GM23338 (cell line): ENCODE measurements around the gene MMD. TPM values are rescaled to one million over a fixed set of nuclear protein-coding genes. Genes with fewer than 3 reads are reported as not detected.

Experiments
- ATAC-seq: fragments of 200-7000 bp; cut with Tn5 transposase; 3 replicates; pipeline ENCODE4 v1.9.1; 2020
- DNase-seq: peaks from one replicate; pipeline ENCODE4 v3.0.0-alpha.2; 2015; ENCODE audit warnings: low spot score
- H2AFZ ChIP-seq: fragments of 200-600 bp; sonication (generic); 2 replicates; pipeline ENCODE4 v1.8.0; 2016; ENCODE audit warnings: antibody characterized with exemption, mild to moderate bottlenecking, moderate library complexity
- H3F3A ChIP-seq: fragments of 200-600 bp; sonication (generic); replicated peaks from 2 replicates; pipeline ENCODE4 v1.8.0; 2017; ENCODE audit warnings: antibody characterized with exemption, mixed run types, low read depth
- H3K27ac ChIP-seq: fragments of 200-600 bp; sonication (generic); 2 replicates; pipeline ENCODE4 v1.6.1; 2016; ENCODE audit warnings: low read depth
- H3K27me3 ChIP-seq: fragments of 200-600 bp; sonication (generic); 2 replicates; pipeline ENCODE4 v1.8.0; 2016; ENCODE audit warnings: mild to moderate bottlenecking, mixed run types, moderate library complexity; ENCODE audit not compliant: insufficient read depth
- H3K36me3 ChIP-seq: fragments of 200-600 bp; sonication (generic); 2 replicates; pipeline ENCODE4 v1.8.0; 2016; ENCODE audit warnings: mild to moderate bottlenecking; ENCODE audit not compliant: insufficient read depth
- H3K4me1 ChIP-seq: fragments of 200-600 bp; sonication (generic); 2 replicates; pipeline ENCODE4 v1.8.0; 2016; ENCODE audit warnings: mild to moderate bottlenecking, moderate library complexity; ENCODE audit not compliant: insufficient read depth
- H3K4me2 ChIP-seq: fragments of 200-600 bp; sonication (generic); 2 replicates; pipeline ENCODE4 v1.7.1; 2017; ENCODE audit warnings: mixed run types
- H3K4me3 ChIP-seq: fragments of 200-600 bp; sonication (generic); 2 replicates; pipeline ENCODE4 v1.6.1; 2016; ENCODE audit warnings: mixed run types
- H3K79me2 ChIP-seq: fragments of 200-600 bp; sonication (generic); replicated peaks from 2 replicates; pipeline ENCODE4 v1.8.0; 2017; ENCODE audit warnings: mild to moderate bottlenecking; ENCODE audit not compliant: insufficient read depth
- H3K9me2 ChIP-seq: fragments of 200-600 bp; sonication (generic); 2 replicates; pipeline ENCODE4 v1.8.0; 2017; ENCODE audit not compliant: insufficient read depth
- H4K20me1 ChIP-seq: fragments of 200-600 bp; sonication (generic); replicated peaks from 2 replicates; pipeline ENCODE4 v1.8.0; 2017; ENCODE audit warnings: mild to moderate bottlenecking; ENCODE audit not compliant: insufficient read depth
- H3K27ac Mint-ChIP-seq: 2 replicates; pipeline ENCODE4 v1.8.0; 2020; ENCODE audit warnings: inconsistent platforms, mild to moderate bottlenecking, moderate library complexity, mixed read lengths
- H3K27me3 Mint-ChIP-seq: 3 replicates; pipeline ENCODE4 v1.8.0; 2022; ENCODE audit warnings: low read depth, mild to moderate bottlenecking, moderate library complexity, mixed read lengths, inconsistent platforms; ENCODE audit not compliant: insufficient read depth, poor library complexity
- H3K36me3 Mint-ChIP-seq: 3 replicates; pipeline ENCODE4 v1.8.0; 2021; ENCODE audit warnings: low read depth, mild to moderate bottlenecking, inconsistent platforms, moderate library complexity, mixed read lengths
- H3K4me1 Mint-ChIP-seq: 3 replicates; pipeline ENCODE4 v1.8.0; 2020; ENCODE audit warnings: mild to moderate bottlenecking, inconsistent platforms, mixed read lengths
- H3K4me3 Mint-ChIP-seq: 3 replicates; pipeline ENCODE4 v1.8.0; 2021; ENCODE audit warnings: moderate library complexity, mild to moderate bottlenecking, inconsistent platforms, mixed read lengths
- H3K9me3 Mint-ChIP-seq: 3 replicates; pipeline ENCODE4 v1.8.0; 2020; ENCODE audit warnings: moderate library complexity, mild to moderate bottlenecking, inconsistent platforms, mixed read lengths
- CREB1 ChIP-seq: fragments of 250-450 bp; sonication (Bioruptor Pico); IDR thresholded peaks from 2 replicates; pipeline ENCODE4 v1.5.0; 2020; ENCODE audit warnings: low read depth, mild to moderate bottlenecking, moderate library complexity
- CTCF ChIP-seq, 2 experiments: fragments of 200-600 bp in 1 of 2; sonication (generic) in 1 of 2; conservative IDR thresholded peaks; 2 replicates each; pipeline versions ENCODE4 v1.5.1 to v1.6.1; 2016 to 2017; ENCODE audit warnings: antibody characterized with exemption in 2 of 2, low read depth in 2 of 2, mild to moderate bottlenecking in 2 of 2, moderate library complexity in 1 of 2
- EZH2 ChIP-seq: fragments of 200-600 bp; sonication (generic); IDR thresholded peaks from one replicate; pipeline ENCODE4 v1.8.0; 2017; ENCODE audit warnings: antibody characterized with exemption, mild to moderate bottlenecking, low read depth; ENCODE audit not compliant: unreplicated experiment
- JUNB ChIP-seq: IDR thresholded peaks from one replicate; pipeline ENCODE4 v1.6.1; 2016; ENCODE audit warnings: antibody characterized with exemption; ENCODE audit not compliant: unreplicated experiment
- NANOG ChIP-seq: IDR thresholded peaks from 2 replicates; pipeline ENCODE4 v1.6.1; 2016; ENCODE audit warnings: antibody characterized with exemption, borderline replicate concordance
- POLR2AphosphoS5 ChIP-seq: IDR thresholded peaks from 2 replicates; pipeline ENCODE4 v1.6.1; 2016; ENCODE audit warnings: antibody characterized with exemption, low read depth
- STAT1 ChIP-seq: IDR thresholded peaks from one replicate; pipeline ENCODE4 v1.6.1; 2016; ENCODE audit warnings: antibody characterized with exemption; ENCODE audit not compliant: unreplicated experiment
- ZNF114 ChIP-seq: fragments of 250-450 bp; sonication (Bioruptor Pico); IDR thresholded peaks from 2 replicates; pipeline ENCODE4 v1.5.0; 2020; ENCODE audit warnings: mild to moderate bottlenecking, moderate library complexity
- ZNF331 ChIP-seq: fragments of 250-450 bp; sonication (Bioruptor Pico); IDR thresholded peaks from 2 replicates; pipeline ENCODE4 v1.5.0; 2020; ENCODE audit warnings: low read depth, mild to moderate bottlenecking, moderate library complexity
- polyA plus RNA-seq: library from polyadenylated mRNA; unstranded; fragments of >200 nt; fragmentation: Nextera tagmentation; extraction: Ambion mirVana; gene quantifications from 2 replicates; pipeline ENCODE4 v1.2.1, GENCODE V29; 2016
- total RNA-seq: library from RNA; depleted of rRNA; stranded (reverse); fragments of >200 nt; shearing (Covaris generic); gene quantifications from 2 replicates; pipeline ENCODE4 v1.2.3, GENCODE V29; 2014
- TF ChIP-seq, protein P1 (sequence below): fragments of 250-450 bp; sonication (Bioruptor Pico); IDR thresholded peaks from 2 replicates; pipeline ENCODE4 v1.5.0; 2020; ENCODE audit warnings: mild to moderate bottlenecking, moderate library complexity

MMD gene
- total and polyA plus RNA-seq, 2 experiments from 2014 or later, result 46.4 to 47.0 TPM

DNA sequence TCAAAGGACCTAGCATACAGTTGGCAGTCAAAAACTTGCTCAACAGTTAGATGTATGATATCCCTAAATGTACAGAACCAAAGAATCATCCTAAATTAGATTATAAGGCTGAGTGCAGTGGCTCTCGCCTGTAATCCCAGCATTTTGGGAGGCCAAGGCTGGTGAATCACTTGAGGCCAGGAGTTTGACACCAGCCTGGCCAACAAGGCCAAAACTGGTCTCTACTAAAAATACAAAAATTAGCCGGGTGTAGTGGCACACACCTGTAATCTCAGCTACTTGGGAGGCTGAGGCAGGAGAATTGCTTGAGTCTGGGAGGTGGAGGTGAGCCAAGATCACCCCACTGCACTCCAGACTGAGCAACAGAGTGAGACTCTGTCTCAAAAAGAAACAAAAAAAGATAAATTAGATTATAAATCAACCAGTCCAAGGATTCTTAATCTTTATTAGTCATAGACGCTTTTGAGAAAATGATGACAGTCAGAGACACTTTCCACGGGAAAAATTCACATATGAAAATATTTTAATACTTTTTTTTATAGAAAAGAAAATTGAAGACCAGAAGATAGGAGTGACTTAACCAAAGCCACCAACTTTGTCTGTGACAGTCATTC lies 77.6 kb downstream of the MMD start:
- no peaks in the 10 kb centered on the region for H3K79me2 ChIP-seq
- no peak overlapping the region for H2AFZ ChIP-seq
- H4K20me1 ChIP-seq, result no peaks in the 10 kb centered on the region
- peaks cover 6% of the 10 kb centered on the region for H3K4me1 Mint-ChIP-seq
- no peaks in the 10 kb centered on the region for H3K36me3 ChIP-seq
- no peak overlapping the region for H3K27ac ChIP-seq
- peaks cover 2% of the 10 kb centered on the region for H3K27me3 Mint-ChIP-seq
- H3K4me1 ChIP-seq, result no peaks in the 10 kb centered on the region
- H3F3A ChIP-seq, result no peaks in the 10 kb centered on the region
- TF ChIP-seq, protein P1, sequence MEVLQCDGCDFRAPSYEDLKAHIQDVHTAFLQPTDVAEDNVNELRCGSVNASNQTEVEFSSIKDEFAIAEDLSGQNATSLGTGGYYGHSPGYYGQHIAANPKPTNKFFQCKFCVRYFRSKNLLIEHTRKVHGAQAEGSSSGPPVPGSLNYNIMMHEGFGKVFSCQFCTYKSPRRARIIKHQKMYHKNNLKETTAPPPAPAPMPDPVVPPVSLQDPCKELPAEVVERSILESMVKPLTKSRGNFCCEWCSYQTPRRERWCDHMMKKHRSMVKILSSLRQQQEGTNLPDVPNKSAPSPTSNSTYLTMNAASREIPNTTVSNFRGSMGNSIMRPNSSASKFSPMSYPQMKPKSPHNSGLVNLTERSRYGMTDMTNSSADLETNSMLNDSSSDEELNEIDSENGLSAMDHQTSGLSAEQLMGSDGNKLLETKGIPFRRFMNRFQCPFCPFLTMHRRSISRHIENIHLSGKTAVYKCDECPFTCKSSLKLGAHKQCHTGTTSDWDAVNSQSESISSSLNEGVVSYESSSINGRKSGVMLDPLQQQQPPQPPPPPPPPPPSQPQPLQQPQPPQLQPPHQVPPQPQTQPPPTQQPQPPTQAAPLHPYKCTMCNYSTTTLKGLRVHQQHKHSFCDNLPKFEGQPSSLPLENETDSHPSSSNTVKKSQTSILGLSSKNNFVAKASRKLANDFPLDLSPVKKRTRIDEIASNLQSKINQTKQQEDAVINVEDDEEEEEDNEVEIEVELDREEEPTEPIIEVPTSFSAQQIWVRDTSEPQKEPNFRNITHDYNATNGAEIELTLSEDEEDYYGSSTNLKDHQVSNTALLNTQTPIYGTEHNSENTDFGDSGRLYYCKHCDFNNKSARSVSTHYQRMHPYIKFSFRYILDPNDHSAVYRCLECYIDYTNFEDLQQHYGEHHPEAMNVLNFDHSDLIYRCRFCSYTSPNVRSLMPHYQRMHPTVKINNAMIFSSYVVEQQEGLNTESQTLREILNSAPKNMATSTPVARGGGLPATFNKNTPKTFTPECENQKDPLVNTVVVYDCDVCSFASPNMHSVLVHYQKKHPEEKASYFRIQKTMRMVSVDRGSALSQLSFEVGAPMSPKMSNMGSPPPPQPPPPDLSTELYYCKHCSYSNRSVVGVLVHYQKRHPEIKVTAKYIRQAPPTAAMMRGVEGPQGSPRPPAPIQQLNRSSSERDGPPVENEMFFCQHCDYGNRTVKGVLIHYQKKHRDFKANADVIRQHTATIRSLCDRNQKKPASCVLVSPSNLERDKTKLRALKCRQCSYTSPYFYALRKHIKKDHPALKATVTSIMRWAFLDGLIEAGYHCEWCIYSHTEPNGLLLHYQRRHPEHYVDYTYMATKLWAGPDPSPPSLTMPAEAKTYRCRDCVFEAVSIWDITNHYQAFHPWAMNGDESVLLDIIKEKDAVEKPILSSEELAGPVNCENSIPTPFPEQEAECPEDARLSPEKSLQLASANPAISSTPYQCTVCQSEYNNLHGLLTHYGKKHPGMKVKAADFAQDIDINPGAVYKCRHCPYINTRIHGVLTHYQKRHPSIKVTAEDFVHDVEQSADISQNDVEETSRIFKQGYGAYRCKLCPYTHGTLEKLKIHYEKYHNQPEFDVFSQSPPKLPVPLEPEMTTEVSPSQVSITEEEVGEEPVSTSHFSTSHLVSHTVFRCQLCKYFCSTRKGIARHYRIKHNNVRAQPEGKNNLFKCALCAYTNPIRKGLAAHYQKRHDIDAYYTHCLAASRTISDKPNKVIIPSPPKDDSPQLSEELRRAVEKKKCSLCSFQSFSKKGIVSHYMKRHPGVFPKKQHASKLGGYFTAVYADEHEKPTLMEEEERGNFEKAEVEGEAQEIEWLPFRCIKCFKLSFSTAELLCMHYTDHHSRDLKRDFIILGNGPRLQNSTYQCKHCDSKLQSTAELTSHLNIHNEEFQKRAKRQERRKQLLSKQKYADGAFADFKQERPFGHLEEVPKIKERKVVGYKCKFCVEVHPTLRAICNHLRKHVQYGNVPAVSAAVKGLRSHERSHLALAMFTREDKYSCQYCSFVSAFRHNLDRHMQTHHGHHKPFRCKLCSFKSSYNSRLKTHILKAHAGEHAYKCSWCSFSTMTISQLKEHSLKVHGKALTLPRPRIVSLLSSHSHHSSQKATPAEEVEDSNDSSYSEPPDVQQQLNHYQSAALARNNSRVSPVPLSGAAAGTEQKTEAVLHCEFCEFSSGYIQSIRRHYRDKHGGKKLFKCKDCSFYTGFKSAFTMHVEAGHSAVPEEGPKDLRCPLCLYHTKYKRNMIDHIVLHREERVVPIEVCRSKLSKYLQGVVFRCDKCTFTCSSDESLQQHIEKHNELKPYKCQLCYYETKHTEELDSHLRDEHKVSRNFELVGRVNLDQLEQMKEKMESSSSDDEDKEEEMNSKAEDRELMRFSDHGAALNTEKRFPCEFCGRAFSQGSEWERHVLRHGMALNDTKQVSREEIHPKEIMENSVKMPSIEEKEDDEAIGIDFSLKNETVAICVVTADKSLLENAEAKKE, result no peak
- TF ChIP-seq CREB1 (CRISPR knock-in tag), result no peak
- TF ChIP-seq EZH2, result no peak
- TF ChIP-seq JUNB, result no peak
- no peak for TF ChIP-seq ZNF331 (CRISPR knock-in tag)
- TF ChIP-seq CTCF (conservative IDR thresholded peaks at IDR 0.05; ENCODE audit: low read depth in 2 of 2), result no peak
- no peak for TF ChIP-seq ZNF114 (CRISPR knock-in tag)
- TF ChIP-seq STAT1, result no peak
- no peak for TF ChIP-seq NANOG
- TF ChIP-seq POLR2AphosphoS5, result no peak
- ATAC-seq, result no peak
- no peak overlapping the region for H3K4me2 ChIP-seq
- H3K4me3 ChIP-seq, result no peak overlapping the region
- no peak overlapping the region for H3K4me3 Mint-ChIP-seq
- H3K9me3 Mint-ChIP-seq, result peaks cover 9% of the 10 kb centered on the region; the same call in 2 of the 3 replicates
- H3K27ac Mint-ChIP-seq, result no peak overlapping the region
- no peak for DNase-seq
- no peaks in the 10 kb centered on the region for H3K9me2 ChIP-seq
- H3K27me3 ChIP-seq, result no peaks in the 10 kb centered on the region
- H3K36me3 Mint-ChIP-seq, result no peaks in the 10 kb centered on the region
